HG02981 (cell line): Measurements from ENCODE around the gene DLGAP1.
"Not testable (repeated sequence)": the region's sequence is repeated elsewhere in the genome, so short reads cannot be mapped to it uniquely, and the experiment has no call there.

Source experiments
- ATAC-seq: cut with Tn5 transposase; IDR thresholded peaks from one replicate; pipeline ENCODE4 v1.9.1; 2021; ENCODE audit warnings: mild to moderate bottlenecking, moderate library complexity; ENCODE audit not compliant: unreplicated experiment

DLGAP1 gene

DNA sequence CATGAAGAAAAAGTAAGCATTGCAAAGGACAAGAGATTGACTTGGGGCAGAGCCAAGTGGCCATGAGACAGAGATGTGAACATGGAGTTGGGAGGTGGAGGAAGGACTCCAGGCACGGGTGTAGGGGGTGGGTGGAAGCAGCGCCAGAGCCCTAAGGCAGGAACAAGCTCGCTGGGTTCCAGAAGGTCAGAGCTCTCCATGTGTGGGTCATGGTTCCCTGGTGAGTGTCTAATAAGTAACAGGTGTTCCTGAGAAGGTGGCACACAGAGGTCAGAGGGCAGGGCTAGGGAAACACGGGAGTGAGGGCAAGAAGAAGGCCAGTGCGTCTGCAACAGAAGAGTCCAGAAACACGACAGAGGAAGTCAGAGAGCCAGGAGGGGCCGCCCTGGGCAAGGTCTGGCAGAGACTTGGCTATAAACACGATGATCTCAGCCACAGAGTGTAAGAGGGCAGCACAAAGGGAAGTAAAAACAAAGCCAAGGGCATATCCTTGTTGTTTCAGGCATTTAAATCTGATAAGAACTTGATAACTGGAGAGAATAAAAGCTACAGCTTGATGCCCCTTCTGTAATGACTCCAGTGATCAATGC, 744.3 kb downstream of the DLGAP1 start:
- no peak for ATAC-seq

DNA sequence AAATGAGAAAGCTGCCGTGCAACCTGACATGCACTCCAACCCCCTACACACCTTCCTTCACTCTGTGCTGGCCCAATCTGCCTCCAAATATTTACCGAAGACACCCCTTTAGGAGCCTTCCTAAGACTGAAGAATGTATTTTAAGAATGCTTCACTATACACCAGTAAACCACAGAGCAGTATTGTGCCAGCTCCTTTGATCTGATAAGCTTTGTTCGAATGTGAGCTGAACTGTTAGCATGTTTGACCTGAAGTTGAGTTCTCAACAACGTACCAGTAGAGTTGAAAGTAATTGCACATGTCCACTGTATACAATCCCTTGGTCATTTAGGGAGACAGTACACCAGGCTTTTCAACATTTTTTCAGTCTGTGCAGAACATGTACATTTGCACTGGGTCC, 745.9 kb downstream of the DLGAP1 start:
- ATAC-seq, result no peak

DNA sequence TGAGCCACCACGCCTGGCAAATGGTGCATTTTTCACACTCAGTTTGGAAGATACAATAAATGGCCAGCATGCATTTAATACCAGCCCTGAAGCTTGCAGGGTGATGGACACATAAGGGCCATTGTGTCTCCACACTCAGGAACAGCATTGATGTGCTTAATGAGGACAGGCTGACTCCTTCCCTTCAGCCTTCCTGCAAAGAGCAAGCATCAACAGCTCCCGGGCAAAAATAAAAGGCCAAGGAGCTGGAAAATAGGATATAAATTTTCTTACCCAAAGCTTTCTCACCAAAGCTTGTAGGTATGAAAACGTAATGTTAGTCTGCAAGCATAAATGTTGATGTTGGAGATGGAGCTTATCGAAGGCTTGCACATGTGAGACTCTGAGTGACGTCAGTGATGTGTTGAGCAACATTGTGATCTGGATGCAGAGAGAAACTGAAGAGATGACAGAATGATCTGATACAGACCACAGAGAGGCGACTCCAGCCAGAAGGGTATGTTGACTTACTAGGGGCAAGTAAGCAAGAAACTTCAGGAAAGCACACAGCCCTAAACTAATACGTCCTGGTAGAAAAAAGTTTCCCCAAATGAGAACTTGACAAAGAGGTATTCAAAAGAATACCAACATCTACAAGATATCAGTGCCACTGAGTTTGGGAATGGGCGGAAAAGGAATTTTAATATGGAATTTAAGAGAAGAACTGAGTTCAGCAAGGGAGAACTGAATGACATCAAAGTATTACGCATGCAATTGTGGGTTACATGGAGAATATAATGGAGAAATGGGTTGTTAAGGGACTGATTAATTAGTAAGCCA, 748.6 kb downstream of the DLGAP1 start:
- no peak for ATAC-seq

DNA sequence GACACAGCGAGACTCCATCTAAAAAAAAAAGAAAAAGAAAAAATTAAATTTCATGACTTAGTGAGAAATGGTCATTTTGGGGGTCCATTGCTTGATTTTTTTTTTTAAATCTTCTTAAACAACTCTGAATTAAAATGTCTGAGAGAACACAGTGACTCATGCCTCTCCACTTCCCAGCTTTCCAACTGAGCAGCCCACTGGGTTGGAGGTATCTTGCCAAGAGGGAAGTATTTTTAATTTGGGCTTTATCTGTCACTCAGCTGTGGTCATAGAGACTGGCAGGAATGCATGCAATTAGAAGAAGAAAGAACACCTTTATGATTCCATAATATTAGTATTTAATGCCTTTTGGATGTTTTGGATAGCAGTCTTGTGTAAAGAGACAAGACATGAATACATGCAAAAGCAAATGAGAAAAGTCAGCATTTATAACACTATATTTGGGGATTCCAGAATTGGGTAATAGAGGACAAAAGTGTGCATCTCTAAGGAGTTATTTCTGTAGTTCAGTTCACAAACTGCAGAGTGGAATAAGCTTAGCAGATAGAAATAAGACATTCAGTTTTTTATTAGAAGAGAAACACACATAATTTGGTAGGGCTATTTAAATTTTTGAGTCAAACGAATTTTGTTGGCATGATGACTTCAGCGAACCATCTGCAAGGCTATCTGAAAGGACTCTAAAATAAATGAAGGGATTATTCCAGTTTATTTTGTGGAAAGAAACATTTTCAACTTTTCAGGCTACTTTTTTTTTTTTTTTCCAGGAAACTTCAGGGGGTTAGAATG, 750.4 kb downstream of the DLGAP1 start:
- no peak for ATAC-seq

DNA sequence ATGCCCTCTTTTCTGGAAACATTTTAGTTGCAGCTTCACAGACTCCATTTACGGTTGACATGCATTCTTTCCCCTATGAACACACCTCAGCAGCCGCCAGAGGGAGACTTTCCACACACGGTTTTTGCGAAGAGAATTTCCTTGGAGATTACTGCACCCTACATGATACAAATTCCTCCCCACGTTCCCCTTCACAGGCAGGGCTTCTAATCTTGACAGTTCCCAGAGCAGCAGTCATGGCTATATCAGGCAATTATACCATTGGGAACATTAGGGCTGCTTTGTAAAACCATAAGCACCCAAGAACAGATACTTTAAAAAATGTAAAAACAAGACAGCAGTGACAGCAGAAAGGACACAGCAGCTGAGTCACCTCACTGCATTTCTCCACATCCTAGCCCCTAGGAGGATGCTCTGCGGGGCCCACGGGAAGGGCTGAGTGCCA, 751.4 kb downstream of the DLGAP1 start:
- ATAC-seq, result no peak

DNA sequence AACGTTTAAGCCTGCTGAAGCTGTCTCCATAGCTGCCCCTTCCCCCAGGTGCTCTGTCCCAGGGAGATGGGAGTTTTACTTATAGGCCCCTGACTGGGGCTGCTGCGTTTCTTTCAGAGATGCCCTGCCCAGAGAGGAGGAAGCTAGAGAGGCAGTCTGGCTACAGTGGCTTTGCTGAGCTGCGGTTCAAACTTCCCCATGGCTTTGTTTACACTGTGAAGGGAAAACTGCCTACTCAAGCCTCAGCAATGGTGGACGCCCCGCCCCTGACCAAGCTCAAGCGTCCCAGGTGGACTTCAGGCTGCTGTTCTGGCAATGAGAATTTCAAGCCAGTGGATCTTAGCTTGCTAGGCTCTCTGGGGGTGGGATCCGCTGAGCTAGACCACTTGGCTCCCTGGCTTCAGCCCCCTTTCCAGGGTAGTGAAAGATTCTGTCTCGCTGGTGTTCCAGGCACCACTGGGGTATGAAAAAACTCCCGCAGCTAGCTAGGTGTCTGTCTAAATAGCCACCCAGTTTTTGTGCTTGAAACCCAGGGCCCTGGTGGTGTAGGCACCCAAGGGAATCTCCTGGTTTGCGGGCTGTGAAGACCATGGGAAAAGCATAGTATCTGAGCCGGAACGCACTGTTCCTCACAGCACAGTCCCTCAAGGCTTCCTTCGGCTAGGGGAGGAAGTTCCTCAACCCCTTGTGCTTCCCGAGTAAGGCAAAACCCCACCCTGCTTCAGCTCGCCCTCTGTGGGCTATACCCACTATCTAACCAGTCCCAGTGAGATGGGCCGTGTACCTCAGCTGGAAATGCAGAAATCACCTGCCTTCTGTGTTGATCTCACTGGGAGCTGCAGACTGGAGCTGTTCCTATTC, 755.2 kb downstream of the DLGAP1 start:
- not testable (repeated sequence) for ATAC-seq

DNA sequence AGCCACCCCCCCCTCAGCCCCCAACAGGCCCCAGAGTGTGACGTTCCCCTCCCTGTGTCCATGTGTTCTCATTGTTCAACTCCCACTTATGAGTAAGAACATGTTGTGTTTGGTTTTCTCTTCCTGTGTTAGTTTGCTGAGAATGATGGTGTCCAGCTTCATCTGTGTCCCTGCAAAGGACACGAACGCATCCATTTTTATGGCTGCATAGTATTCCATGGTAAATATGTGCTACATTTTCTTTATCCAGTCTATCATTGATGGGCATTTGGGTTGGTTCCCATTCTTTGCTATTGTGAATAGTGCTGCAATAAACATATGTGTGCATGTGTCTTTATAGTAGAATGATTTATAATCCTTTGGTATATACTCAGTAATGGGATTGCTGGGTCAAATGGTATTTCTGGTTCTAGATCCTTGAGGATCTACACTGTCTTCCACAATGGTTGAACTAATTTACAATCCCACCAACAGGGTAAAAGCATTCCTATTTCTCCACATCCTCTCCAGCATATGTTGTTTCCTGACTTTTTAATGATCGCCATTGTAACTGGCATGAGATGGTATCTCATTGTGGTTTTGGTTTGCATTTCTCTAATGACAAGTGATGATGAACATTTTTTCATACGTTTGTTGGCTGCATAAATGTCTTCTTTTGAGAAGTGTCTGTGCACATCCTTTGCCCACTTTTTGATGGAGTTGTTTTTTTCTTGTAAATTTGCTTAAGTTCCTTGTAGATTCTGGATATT, 760.9 kb downstream of the DLGAP1 start:
- ATAC-seq, result not testable (repeated sequence)

DNA sequence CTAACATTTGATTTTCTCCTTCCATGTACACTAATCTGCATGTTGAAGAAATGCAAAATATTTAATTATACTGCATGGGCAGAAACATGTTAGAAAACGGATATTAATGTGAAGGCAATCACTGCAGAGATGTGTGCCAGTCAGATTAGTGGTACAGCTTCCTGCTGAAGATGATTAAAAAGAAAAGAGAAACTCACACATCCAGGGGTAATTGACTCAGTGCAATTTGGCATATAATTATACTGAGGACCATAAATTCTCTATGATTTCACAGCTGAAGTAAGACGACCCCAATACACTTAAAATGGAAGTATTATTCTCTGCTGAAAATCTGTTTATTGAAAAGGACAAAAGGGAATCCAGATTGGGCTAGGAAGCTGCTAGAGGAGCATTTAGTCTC, 761.7 kb downstream of the DLGAP1 start:
- no peak for ATAC-seq

DNA sequence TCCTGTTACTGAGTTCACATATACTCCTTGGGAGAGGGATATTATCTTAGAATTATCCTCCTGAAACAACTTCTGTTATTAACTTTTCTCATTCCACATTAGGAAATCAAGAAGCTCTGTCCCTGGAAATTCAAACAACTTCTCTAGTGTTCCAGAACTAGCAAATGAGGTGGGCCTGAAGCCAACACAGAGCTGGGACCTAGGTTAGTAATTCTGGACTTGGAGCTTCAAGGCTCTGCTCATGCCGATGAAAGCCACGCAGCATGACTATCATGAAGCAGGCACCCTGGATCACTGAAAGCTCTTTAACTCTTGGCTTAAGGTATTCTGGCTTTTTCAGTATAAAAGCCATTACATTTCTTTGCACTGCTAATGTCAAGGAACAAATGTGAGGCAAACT, 762.4 kb downstream of the DLGAP1 start:
- no peak for ATAC-seq

DNA sequence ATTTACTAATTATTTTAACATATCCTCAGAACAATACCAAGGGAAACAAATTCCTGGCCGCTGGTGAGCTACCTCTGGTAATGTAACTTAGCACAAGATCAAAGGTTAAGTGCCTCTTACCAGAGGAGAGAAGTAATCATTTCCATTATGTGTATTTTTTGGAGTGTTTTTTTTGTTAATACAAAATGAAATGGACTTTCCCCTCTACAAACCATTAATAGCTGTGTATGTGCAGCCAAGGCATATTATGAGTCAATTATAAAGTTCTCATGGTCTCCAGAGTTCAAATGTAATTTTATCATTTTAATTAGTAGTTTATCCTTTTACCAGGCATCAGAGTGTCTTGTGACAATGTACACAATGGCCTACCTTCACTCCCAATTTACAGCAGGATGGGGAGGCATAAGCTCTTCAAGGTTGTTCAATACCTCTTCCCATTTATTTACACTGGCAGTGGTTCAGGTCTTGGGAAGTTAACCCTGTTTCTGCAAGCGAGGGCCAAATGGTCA, 762.9 kb downstream of the DLGAP1 start:
- no peak for ATAC-seq

DNA sequence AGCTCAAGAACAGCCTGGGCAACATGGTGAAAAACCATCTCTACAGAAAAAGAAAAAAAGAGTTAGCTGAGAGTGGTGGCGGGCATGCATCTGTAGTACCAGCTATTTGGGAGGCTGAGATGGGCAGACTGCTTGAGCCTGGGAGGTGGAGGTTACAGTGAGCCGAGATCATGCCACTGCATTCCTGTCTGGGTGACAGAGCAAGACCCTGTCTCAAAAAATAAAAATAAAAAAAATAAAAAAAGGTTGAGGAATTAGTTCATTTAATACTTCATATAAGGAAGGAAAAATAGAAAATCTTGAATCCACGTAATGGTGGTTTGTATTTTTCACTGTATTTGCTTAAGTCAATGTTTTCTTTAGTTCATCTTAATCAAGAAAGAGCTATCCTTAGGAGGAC, 763.4 kb downstream of the DLGAP1 start:
- no peak for ATAC-seq

DNA sequence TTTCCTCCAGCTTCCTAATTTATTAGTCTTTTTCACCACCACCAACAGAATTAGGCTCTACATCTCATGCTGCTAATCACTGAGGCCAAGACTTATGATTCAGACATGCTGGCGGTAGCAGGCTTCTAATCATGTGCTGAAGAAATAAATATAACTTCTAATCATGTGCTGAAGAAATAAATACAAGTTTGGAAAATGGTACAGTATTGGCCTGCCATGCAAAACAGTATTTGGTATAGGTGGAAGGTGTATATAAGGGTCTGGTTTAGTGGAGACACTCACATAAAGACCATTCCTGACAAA, 764.4 kb downstream of the DLGAP1 start:
- ATAC-seq, result no peak

DNA sequence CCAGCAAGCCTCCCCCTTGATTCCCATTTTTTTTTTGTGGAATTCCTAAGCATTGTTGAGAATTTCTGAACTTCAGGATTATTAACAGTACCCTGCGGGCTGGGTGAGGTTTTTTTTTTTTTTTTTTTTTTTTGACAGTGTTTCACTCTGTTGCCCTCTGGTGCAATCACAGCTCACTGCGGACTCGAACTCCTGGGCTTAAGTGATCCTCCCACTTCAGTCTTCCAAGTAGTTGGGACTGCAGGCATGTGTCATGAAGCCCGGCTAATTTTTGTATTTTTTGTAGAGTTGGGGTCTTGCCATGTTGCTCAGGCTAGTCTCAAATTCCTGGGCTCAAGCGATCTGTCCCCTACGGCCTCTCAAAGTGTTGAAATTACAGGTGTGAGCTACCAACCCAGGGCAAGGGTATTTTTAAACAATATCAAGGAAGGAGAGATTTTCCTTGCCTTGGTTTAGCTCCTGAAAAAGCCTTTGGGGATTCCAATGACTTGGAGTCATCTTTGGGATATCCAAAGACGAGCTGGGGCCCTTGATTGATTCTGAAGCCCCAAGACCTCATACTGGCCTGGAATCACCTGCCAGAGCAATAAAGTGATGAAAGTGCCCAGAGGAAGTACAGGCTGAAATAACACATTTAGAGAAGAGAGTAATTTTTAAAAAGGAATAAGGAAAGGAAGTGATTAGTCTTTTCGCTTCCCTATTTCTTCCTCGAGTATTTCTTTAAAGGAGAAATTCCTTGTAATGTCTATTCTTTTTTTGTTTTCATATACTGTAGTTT, 764.9 kb downstream of the DLGAP1 start:
- ATAC-seq, result no peak

DNA sequence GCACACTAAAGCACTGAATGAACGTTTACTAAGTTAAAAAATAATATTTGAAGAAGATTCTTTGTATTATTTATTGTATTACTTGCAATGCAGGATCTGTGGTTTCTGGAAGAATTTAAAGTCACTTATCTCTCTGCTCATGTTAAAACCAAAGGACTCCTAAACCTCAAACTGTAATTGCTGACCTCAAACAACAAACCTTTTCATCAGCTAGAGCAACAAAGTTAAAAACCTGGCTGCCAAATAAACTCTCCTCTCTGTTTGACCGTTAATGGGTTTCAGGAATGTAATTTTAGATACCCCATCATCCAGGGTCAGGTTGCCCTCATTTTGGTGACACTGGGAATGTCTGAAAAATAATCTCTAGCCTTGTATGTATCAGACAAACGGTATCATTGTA, 766.0 kb downstream of the DLGAP1 start:
- no peak for ATAC-seq

DNA sequence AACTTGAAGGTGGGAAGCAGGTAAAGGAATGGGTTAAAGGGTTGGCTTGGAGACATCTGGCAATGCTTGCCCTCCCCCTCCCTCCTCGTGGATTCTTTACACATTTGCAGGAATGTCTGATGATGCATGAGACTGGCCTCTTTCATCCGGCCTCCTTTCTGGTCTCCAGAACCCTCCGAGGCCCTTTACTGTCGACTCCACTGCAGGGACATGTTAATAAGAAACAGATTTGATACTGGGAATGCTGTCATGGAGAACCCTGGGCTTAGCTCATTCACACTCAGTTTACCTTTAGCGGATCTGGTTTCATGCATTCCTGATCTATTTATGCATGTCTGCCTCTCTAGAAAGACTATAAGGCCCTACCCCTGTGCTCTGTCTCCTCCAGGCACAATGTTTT, 766.4 kb downstream of the DLGAP1 start:
- no peak for ATAC-seq

DNA sequence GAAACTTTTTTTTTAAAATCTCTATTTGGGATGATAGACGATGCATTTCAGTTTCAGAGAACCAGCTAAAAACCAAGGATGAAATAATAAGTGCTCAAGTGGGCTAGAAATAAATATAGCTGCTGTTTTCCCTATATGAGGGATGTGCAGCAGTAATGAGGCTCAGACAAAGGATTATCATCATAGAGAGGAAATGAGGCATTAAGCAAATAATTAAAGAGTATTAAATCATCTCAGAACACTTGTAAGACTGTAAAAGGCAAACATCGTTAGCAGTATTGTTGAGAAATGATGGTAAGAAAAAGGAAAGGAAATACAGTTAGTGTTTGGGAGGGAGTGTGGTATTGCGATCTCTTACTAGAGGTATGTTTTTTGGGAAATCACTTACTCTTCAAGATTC, 771.6 kb downstream of the DLGAP1 start:
- ATAC-seq, result no peak

DNA sequence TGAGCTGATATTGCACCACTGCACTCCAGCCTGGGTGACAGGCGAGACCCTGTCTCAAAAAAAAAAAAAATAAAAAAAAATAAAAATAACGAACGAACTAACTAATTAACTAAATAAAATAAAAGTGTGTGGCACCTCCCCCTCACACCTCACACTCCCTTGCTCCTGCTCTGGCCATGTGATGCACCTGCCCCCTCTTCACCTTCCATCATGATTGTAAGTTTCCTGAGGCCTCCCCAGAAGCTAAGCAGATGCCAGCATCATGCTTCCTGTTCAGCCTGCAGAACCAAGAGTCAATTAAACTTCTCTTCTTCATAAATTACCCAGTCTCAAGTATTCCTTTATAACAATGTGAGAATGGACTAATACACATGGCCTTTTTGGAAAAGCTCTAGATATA, 773.0 kb downstream of the DLGAP1 start:
- ATAC-seq, result no peak

DNA sequence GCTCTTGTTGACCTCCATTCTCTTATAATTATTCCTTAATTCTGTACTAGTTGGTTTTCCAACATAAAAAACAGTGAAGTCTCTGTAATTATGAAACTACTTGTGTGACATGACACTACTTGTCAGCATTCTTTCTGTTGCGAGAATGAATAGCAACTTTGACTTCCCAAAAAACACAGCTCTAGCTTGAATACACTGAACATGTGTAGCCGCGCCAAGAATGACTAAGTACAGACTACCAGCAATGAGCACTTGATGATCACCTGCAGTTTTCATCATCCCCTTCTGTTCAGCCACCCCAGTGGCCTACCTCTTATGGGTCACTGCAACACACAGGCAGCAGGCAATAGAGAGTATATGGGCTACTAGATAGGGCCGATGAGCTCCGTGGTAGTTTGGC, 775.9 kb downstream of the DLGAP1 start:
- no peak for ATAC-seq

DNA sequence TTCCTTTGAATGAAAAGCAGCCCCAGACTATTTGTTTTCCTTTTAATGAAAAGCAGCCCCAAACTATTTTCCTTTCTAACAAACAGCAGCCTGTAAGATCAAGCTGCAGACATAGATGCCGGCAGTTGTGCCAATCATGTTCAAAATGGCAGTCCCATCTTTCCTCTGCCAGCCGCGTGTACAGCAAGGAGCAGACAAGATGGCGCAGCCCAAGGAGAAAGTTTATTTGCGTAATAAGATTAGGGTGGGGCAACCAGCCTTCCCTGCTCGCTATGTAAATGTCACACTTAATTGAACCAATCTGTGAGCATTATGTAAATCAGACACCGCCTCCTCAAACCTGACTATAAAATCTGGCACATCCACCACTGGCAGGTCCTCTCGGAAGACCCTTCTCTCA, 779.1 kb downstream of the DLGAP1 start:
- no peak for ATAC-seq
